ENCODE data around the gene MAP3K2. TPM values are rescaled to one million over a fixed set of nuclear protein-coding genes. Genes with fewer than 3 reads are reported as not detected.

Gene MAP3K2
- total and polyA plus RNA-seq, 2 donors (not counting 3 experiments of a cell fraction or from before 2014, with no cell fraction given) = 3.4 to 25.7 TPM

DNA sequence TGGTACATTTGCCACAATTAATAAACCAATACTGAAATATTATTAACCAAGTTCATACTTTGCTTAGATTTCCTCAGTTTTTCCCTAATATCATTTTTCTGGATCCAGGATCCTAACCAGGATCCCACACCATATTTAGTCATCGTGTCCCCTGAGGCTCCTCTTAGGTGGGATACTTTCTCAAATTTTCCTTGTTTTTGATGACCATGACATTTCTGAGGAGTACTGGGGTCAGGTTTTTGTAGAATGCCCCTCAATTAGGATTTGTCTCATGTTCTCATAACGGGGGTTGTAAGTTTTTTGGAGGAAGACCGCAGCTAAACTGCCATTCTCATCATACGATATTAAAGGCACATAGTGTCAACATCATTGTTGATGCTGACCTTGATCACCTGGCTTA, 78.3 kb downstream of the MAP3K2 start:
- Histone ChIP-seq H3K9ac (replicated peaks; ENCODE audit: extremely low read depth, insufficient read depth, low read length) (no peak overlapping the region), H3K4me3 (replicated peaks in 1 of 3; ENCODE audit: insufficient read depth in 1 of 3, low read depth in 1 of 3, low read length in 3 of 3) (no peak overlapping the region), H3K4me2 (ENCODE audit: insufficient read depth, low read length) (no peak overlapping the region), H3K9me1 (replicated peaks; ENCODE audit: control insufficient read depth, extremely low read depth, insufficient read depth, low read length) (no peaks in the 10 kb centered on the region), H3K27me3 (ENCODE audit: control insufficient read depth in 2 of 2, insufficient read depth in 2 of 2, low read length in 2 of 2) (no peaks in the 10 kb centered on the region), H3K36me3 (ENCODE audit: control insufficient read depth in 2 of 2, extremely low read depth in 1 of 2, insufficient read depth in 2 of 2, low read length in 2 of 2) (peaks cover 15 to 16% of the 10 kb centered on the region in 2 experiments), H2AFZ (ENCODE audit: low read depth, low read length) (no peak overlapping the region), H3K4me1 (ENCODE audit: control insufficient read depth, extremely low read depth, insufficient read depth, low read length) (no peaks in the 10 kb centered on the region), H3K27ac (ENCODE audit: insufficient read depth, low read depth, low read length) (no peak overlapping the region), H3K79me2 (ENCODE audit: control insufficient read depth, insufficient read depth, low read length) (no peaks in the 10 kb centered on the region), H3K9me3 (replicated peaks; ENCODE audit: control insufficient read depth, insufficient read depth, low read length) (no peaks in the 10 kb centered on the region), H4K20me1 (replicated peaks; ENCODE audit: control insufficient read depth, extremely low read depth, insufficient read depth, low read length) (no peaks in the 10 kb centered on the region)
- no TSS peak for BruUV-seq (replicated peaks)
- TF ChIP-seq, protein P1, sequence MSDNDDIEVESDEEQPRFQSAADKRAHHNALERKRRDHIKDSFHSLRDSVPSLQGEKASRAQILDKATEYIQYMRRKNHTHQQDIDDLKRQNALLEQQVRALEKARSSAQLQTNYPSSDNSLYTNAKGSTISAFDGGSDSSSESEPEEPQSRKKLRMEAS (IDR thresholded peaks at IDR 0.05; ENCODE audit: insufficient read depth, insufficient read length) = no peak
- TF ChIP-seq JUN (IDR thresholded peaks at IDR 0.05; ENCODE audit: borderline replicate concordance, insufficient read depth, insufficient read length, low read depth) = no peak
- TF ChIP-seq MYC (IDR thresholded peaks at IDR 0.05; ENCODE audit: low read depth, low read length) = no peak
- TF ChIP-seq GATA2 (IDR thresholded peaks at IDR 0.05; ENCODE audit: insufficient read depth, insufficient read length, low read depth, low read length) = no peak
- no peak for TF ChIP-seq POLR2A (IDR thresholded peaks at IDR 0.05; ENCODE audit: low read depth, low read length)
- no peak for TF ChIP-seq POLR2AphosphoS5 (IDR thresholded peaks at IDR 0.05; ENCODE audit: insufficient read depth, low read depth, low read length)
- TF ChIP-seq, protein P2, sequence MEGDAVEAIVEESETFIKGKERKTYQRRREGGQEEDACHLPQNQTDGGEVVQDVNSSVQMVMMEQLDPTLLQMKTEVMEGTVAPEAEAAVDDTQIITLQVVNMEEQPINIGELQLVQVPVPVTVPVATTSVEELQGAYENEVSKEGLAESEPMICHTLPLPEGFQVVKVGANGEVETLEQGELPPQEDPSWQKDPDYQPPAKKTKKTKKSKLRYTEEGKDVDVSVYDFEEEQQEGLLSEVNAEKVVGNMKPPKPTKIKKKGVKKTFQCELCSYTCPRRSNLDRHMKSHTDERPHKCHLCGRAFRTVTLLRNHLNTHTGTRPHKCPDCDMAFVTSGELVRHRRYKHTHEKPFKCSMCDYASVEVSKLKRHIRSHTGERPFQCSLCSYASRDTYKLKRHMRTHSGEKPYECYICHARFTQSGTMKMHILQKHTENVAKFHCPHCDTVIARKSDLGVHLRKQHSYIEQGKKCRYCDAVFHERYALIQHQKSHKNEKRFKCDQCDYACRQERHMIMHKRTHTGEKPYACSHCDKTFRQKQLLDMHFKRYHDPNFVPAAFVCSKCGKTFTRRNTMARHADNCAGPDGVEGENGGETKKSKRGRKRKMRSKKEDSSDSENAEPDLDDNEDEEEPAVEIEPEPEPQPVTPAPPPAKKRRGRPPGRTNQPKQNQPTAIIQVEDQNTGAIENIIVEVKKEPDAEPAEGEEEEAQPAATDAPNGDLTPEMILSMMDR (IDR thresholded peaks at IDR 0.05; ENCODE audit: extremely low read depth in 1 of 2, insufficient read depth in 1 of 2, low read depth in 1 of 2, low read length in 2 of 2) = no peak
- no peak for TF ChIP-seq FOS (IDR thresholded peaks at IDR 0.05; ENCODE audit: borderline replicate concordance, insufficient read depth, low read length)
- no peak for TF ChIP-seq EZH2 (IDR thresholded peaks at IDR 0.05; ENCODE audit: borderline replicate concordance, low read depth, low read length, severe bottlenecking)
- dilution Hi-C loops (cut with MboI; ENCODE audit: extremely low pct_ligation_motif_present, low sequenced_read_pairs) (no loop called here), intact Hi-C loops (cut with micrococcal nuclease) (no loop called here)
- FAIRE-seq = no peak
- DNase-seq (ENCODE audit: low read depth, low spot score) = no peak
- POLR2A ChIA-PET = no interaction called here
- CTCF ChIA-PET = interaction anchor here (1.2 kb wide), 1 partner anchor 170 kb away, joined by 7 read pairs; no protein-coding TSS in a partner anchor
